Suppressor macrophage (primary cell): ENCODE data around the gene PEAR1.

Source experiments
- DNase-seq, 4 experiments: peaks; one replicate each; pipeline ENCODE4 v3.0.0-alpha.2; 2020 to 2022

Gene PEAR1

GRCh38 chr1:156859523-156860112 is 33.9 kb upstream of the PEAR1 start:
- peak in 1 of 4 experiments; percentile 11 for DNase-seq

GRCh38 chr1:156860113-156860627 is 33.3 kb upstream of the PEAR1 start:
- DNase-seq = peak; percentile 38 to 77 (median 58)

GRCh38 chr1:156860628-156861423 is 32.7 kb upstream of the PEAR1 start, which contains the start of gene NTRK1:
NTRK1 (plus strand) TSS chr1:156860865; CDS start chr1:156860935, 70 bp downstream.
- peak in 2 of 4 experiments; percentile 14 to 46 for DNase-seq

- no peak for DNase-seq
These were observed 30.9 kb upstream of the PEAR1 start for GRCh38 chr1:156862584-156862983.

GRCh38 chr1:156862997-156863599 is 30.4 kb upstream of the PEAR1 start:
- no peak for DNase-seq

- no peak for DNase-seq
These were observed 29.9 kb upstream of the PEAR1 start for GRCh38 chr1:156863631-156864030.

GRCh38 chr1:156864796-156865195 is 28.7 kb upstream of the PEAR1 start:
- no peak for DNase-seq

- DNase-seq = no peak
These were observed 28.3 kb upstream of the PEAR1 start for GRCh38 chr1:156865258-156865657.

GRCh38 chr1:156865865-156866248 is 27.7 kb upstream of the PEAR1 start:
- DNase-seq = no peak

GRCh38 chr1:156866249-156866909 is 27.1 kb upstream of the PEAR1 start:
- no peak for DNase-seq

GRCh38 chr1:156868341-156868740 is 25.2 kb upstream of the PEAR1 start:
- DNase-seq = no peak

- DNase-seq = no peak
These were observed 24.1 kb upstream of the PEAR1 start for GRCh38 chr1:156869455-156869854.

GRCh38 chr1:156873659-156874058 is 19.9 kb upstream of the PEAR1 start:
- DNase-seq = no peak

- no peak for DNase-seq
These were observed 19.4 kb upstream of the PEAR1 start for GRCh38 chr1:156874142-156874541.

GRCh38 chr1:156874572-156875340 is 18.8 kb upstream of the PEAR1 start:
- DNase-seq = no peak

- no peak for DNase-seq
These were observed 18.2 kb upstream of the PEAR1 start for GRCh38 chr1:156875341-156875615.

- DNase-seq = no peak
These were observed 17.2 kb upstream of the PEAR1 start for GRCh38 chr1:156876281-156876680.

- no peak for DNase-seq
These were observed 15.9 kb upstream of the PEAR1 start for GRCh38 chr1:156877433-156878170.

GRCh38 chr1:156879876-156880275 is 13.6 kb upstream of the PEAR1 start:
- DNase-seq = no peak

- no peak for DNase-seq
These were observed 13.0 kb upstream of the PEAR1 start for GRCh38 chr1:156880473-156880872.

GRCh38 chr1:156881101-156881500 is 12.4 kb upstream of the PEAR1 start:
- no peak for DNase-seq

- DNase-seq = no peak
These were observed 11.9 kb upstream of the PEAR1 start for GRCh38 chr1:156881663-156882062.
